Measurements from ENCODE around the gene ARHGEF25.

The ARHGEF25 gene

DNA sequence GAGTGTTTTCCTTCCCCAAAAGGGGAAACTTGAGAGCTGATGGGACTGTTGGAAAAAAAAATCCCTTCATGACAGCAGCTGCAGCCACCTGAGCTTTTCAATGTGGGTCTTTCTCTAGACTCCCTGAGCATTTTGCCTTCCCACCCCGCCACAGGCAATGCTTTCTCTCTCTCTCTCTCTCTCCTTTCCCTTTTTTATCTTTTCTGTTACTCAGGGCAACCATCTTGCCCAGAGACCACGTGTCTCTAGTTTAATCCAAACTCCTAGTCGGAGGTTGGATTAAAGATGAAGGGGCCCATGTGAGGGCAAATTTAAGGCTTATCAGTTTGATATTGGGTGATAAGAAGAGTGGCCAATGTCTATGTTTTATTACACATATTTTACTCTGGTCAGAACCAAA is 47.7 kb downstream of the ARHGEF25 start:
- TF ChIP-seq, protein P1, sequence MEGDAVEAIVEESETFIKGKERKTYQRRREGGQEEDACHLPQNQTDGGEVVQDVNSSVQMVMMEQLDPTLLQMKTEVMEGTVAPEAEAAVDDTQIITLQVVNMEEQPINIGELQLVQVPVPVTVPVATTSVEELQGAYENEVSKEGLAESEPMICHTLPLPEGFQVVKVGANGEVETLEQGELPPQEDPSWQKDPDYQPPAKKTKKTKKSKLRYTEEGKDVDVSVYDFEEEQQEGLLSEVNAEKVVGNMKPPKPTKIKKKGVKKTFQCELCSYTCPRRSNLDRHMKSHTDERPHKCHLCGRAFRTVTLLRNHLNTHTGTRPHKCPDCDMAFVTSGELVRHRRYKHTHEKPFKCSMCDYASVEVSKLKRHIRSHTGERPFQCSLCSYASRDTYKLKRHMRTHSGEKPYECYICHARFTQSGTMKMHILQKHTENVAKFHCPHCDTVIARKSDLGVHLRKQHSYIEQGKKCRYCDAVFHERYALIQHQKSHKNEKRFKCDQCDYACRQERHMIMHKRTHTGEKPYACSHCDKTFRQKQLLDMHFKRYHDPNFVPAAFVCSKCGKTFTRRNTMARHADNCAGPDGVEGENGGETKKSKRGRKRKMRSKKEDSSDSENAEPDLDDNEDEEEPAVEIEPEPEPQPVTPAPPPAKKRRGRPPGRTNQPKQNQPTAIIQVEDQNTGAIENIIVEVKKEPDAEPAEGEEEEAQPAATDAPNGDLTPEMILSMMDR (IDR thresholded peaks at IDR 0.05) = no peak

DNA sequence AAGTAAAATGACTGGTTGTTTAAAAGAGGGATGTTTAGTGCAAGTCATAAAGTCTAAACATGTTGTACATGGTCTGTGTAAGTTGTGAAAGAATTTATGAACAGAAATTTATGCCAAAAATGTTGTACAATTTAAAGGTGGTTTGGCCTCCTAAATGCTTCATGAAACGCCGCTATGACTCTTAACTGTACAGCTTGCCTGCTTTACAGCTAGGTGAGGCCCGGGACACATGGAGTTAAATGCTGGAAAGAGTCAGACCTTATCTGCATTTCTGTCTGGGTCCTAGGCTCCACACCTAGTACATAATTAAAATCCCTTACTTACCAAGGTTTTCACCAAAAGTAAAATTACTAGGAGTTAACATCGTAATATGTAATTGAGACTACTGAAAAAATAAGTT is 50.1 kb downstream of the ARHGEF25 start:
- TF ChIP-seq, protein P1 (IDR thresholded peaks at IDR 0.05) = no peak
